Measurements from ENCODE around the gene IQCC.

GRCh38 chr1:32179193-32179442 lies 26.4 kb upstream of the IQCC start:
- no peak for TF ChIP-seq EZH2 (IDR thresholded peaks at IDR 0.05; ENCODE audit: borderline replicate concordance, low read length)
- no peak for TF ChIP-seq CTCF (IDR thresholded peaks at IDR 0.05; ENCODE audit: low read length)
